Vagina (tissue), 2 donors: ENCODE results near the gene USP6NL.

Source experiments
- CTCF ChIP-seq, 3 experiments: fragments of 450-650 bp in 2 of 3; fragments of 200-600 bp in 1 of 3; sonication (generic) in 1 of 3; IDR thresholded peaks; one replicate each; pipeline ENCODE4 v1.5.1; 2017 to 2019; ENCODE audit warnings: antibody characterized with exemption in 3 of 3, mild to moderate bottlenecking in 2 of 3, moderate library complexity in 2 of 3
- POLR2A ChIP-seq, 2 donors: fragments of 450-650 bp; IDR thresholded peaks; one replicate each; pipeline ENCODE4 v1.6.1; 2017; ENCODE audit warnings: antibody characterized with exemption in 2 of 2, mild to moderate bottlenecking in 2 of 2, moderate library complexity in 2 of 2
- POLR2AphosphoS5 ChIP-seq, 2 donors: sonication (generic); formaldehyde crosslinking; IDR thresholded peaks; one replicate each; pipeline ENCODE4 v1.9.0; 2017; ENCODE audit warnings: antibody characterized with exemption in 2 of 2, mild to moderate bottlenecking in 2 of 2, low read depth in 1 of 2; ENCODE audit not compliant: insufficient read depth in 1 of 2

GRCh38 chr10:11505639-11506038 lies 105.8 kb downstream of the USP6NL start:
- TF ChIP-seq CTCF (IDR thresholded peaks at IDR 0.05) (no peak), POLR2A (IDR thresholded peaks at IDR 0.05) (no peak), POLR2AphosphoS5 (IDR thresholded peaks at IDR 0.05; ENCODE audit: insufficient read depth in 1 of 2, low read depth in 1 of 2) (no peak)
